WERI-Rb-1 (cell line): ENCODE measurements around the gene SELENOH.

Source experiments
- DNase-seq: peaks from one replicate; pipeline ENCODE4 v3.0.0-alpha.2; 2020
- H3K27ac ChIP-seq: fragments of 250-450 bp; sonication (Bioruptor Pico); 2 replicates; pipeline ENCODE4 v1.5.1; 2020; ENCODE audit warnings: mild to moderate bottlenecking, moderate library complexity
- H3K27me3 ChIP-seq: fragments of 250-450 bp; sonication (Bioruptor Pico); 2 replicates; pipeline ENCODE4 v1.5.1; 2021; ENCODE audit warnings: mild to moderate bottlenecking, low read depth, moderate library complexity; ENCODE audit not compliant: insufficient read depth, severe bottlenecking
- H3K36me3 ChIP-seq: fragments of 250-450 bp; sonication (Bioruptor Pico); 2 replicates; pipeline ENCODE4 v1.5.1; 2020; ENCODE audit warnings: mild to moderate bottlenecking, moderate library complexity
- H3K4me3 ChIP-seq: 2 replicates; pipeline ENCODE4 v1.5.1; 2011; ENCODE audit warnings: low read depth, mild to moderate bottlenecking, control low read depth, low read length
- H3K9me3 ChIP-seq: fragments of 250-450 bp; sonication (Bioruptor Pico); 2 replicates; pipeline ENCODE4 v1.5.1; 2021; ENCODE audit warnings: mild to moderate bottlenecking, moderate library complexity; ENCODE audit not compliant: severe bottlenecking
- CTCF ChIP-seq: IDR thresholded peaks from 2 replicates; pipeline ENCODE4 v1.5.1; 2011; ENCODE audit warnings: low read depth, mild to moderate bottlenecking, control low read depth, inconsistent platforms, low read length

Gene SELENOH

DNA sequence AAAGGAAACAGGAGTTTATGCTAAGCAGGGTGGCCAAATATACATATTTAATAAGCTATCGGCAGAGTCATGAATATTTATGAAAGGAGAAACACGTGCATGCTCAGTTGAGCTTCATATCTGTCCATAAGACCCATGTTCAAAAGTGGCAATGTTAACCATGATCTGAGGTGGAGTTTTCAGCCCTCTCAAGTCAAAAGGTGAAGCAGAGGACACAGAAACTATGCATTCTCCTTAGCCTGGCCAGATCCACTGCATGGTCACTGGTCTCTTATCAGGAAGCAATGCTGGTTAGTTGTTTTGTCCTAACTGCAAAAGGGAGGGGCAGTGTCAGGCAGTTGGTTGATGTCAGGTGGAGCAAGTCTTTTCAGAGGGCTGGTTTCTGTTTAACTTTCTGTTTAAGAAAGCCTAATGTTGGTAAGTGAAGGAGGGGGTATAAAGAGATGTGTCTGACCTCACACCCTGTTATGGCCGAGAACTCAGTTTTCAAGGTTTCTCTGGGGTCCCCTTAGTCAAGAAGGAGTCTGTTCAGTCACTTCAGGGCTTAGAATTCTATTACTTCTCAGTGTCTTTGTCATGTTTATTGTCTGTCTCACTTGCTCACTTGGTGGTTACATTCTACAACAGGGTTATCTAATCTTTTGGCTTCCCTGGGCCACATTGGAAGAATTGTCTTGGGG is 5.5 kb upstream of the SELENOH start:
- no peaks in the 10 kb centered on the region for H3K9me3 ChIP-seq
- DNase-seq: no peak
- peaks cover 40% of the 10 kb centered on the region for H3K36me3 ChIP-seq
- H3K27ac ChIP-seq: no peak overlapping the region
- TF ChIP-seq CTCF: no peak
- no peak overlapping the region for H3K4me3 ChIP-seq
- no peaks in the 10 kb centered on the region for H3K27me3 ChIP-seq

DNA sequence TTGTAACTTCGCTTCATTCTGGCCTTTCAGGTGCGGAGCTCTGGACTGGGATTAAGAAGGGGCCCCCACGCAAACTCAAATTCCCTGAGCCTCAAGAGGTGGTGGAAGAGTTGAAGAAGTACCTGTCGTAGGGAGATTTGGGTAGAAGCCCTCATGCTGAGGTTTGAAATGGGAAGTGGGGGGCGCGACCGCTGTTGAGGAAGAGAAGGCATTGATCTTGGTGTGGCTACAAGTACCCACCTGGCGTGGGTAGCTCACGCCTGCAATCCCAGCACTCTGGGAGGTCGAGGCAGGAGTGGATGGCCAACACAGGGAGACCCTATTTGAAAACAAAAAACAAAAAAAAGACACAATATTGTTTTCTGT is 779 bp downstream of the SELENOH start:
- Histone ChIP-seq H3K36me3 (peaks cover 75% of the 10 kb centered on the region), H3K4me3 (peak overlapping the region; percentile 97), H3K27me3 (no peaks in the 10 kb centered on the region), H3K9me3 (no peaks in the 10 kb centered on the region), H3K27ac (peak overlapping the region; percentile 91)
- DNase-seq: no peak
- TF ChIP-seq CTCF: no peak

DNA sequence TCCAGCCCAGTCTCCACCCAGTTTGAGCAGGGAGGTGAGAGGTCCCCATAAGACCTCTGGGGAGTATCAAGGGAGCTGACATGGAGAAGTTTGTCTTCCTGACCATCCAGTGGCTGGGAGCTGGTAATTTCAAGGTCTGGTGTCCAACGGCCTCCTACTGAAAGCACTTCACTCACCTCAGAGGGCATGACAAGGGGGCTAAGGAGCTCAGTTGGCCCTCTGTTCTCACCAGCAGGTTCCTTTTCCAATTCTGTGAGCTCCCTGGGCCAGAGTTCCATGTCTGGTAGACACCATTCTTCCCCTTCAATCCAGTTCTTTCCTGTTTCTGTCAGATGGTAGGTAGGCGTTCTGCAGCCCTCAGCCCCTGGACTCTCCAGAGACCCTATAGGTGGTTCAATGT is 3.1 kb downstream of the SELENOH start:
- TF ChIP-seq CTCF: no peak
- DNase-seq: no peak
- H3K36me3 ChIP-seq: peaks cover 55% of the 10 kb centered on the region

GRCh38 chr11:57745206-57745605 is 3.9 kb downstream of the SELENOH start:
- Histone ChIP-seq H3K9me3 (no peaks in the 10 kb centered on the region), H3K4me3 (no peak overlapping the region), H3K36me3 (peaks cover 50% of the 10 kb centered on the region), H3K27ac (no peak overlapping the region), H3K27me3 (no peaks in the 10 kb centered on the region)
- no peak for DNase-seq
- no peak for TF ChIP-seq CTCF

More for the DNA sequence above, 3.1 kb downstream of the SELENOH start:
- Histone ChIP-seq H3K4me3 (no peak overlapping the region), H3K9me3 (no peaks in the 10 kb centered on the region), H3K27ac (no peak overlapping the region), H3K27me3 (no peaks in the 10 kb centered on the region)

- Histone ChIP-seq H3K27me3 (no peaks in the 10 kb centered on the region), H3K4me3 (no peak overlapping the region), H3K27ac (no peak overlapping the region), H3K36me3 (peaks cover 40% of the 10 kb centered on the region), H3K9me3 (no peaks in the 10 kb centered on the region)
- no peak for TF ChIP-seq CTCF
- no peak for DNase-seq
Observed at GRCh38 chr11:57746920-57747319, 5.6 kb downstream of the SELENOH start.

- Histone ChIP-seq H3K36me3 (peaks cover 3% of the 10 kb centered on the region; the same call in 1 of the 2 replicates), H3K27ac (no peak overlapping the region)
- no peak for DNase-seq
Observed at GRCh38 chr11:57751176-57751575, 9.9 kb downstream of the SELENOH start.

More at GRCh38 chr11:57751176-57751575, 9.9 kb downstream of the SELENOH start:
- no peak for TF ChIP-seq CTCF
- Histone ChIP-seq H3K4me3 (no peak overlapping the region), H3K27me3 (no peaks in the 10 kb centered on the region), H3K9me3 (no peaks in the 10 kb centered on the region)
